GM23338 (cell line): ENCODE measurements around the gene NME9. TPM values are rescaled to one million over a fixed set of nuclear protein-coding genes. Genes with fewer than 3 reads are reported as not detected.

Experiments
- ATAC-seq: fragments of 200-7000 bp; cut with Tn5 transposase; 3 replicates; pipeline ENCODE4 v1.9.1; 2020
- DNase-seq: peaks from one replicate; pipeline ENCODE4 v3.0.0-alpha.2; 2015; ENCODE audit warnings: low spot score
- H2AFZ ChIP-seq: fragments of 200-600 bp; sonication (generic); 2 replicates; pipeline ENCODE4 v1.8.0; 2016; ENCODE audit warnings: antibody characterized with exemption, mild to moderate bottlenecking, moderate library complexity
- H3F3A ChIP-seq: fragments of 200-600 bp; sonication (generic); replicated peaks from 2 replicates; pipeline ENCODE4 v1.8.0; 2017; ENCODE audit warnings: antibody characterized with exemption, mixed run types, low read depth
- H3K27ac ChIP-seq: fragments of 200-600 bp; sonication (generic); 2 replicates; pipeline ENCODE4 v1.6.1; 2016; ENCODE audit warnings: low read depth
- H3K27me3 ChIP-seq: fragments of 200-600 bp; sonication (generic); 2 replicates; pipeline ENCODE4 v1.8.0; 2016; ENCODE audit warnings: mild to moderate bottlenecking, mixed run types, moderate library complexity; ENCODE audit not compliant: insufficient read depth
- H3K36me3 ChIP-seq: fragments of 200-600 bp; sonication (generic); 2 replicates; pipeline ENCODE4 v1.8.0; 2016; ENCODE audit warnings: mild to moderate bottlenecking; ENCODE audit not compliant: insufficient read depth
- H3K4me1 ChIP-seq: fragments of 200-600 bp; sonication (generic); 2 replicates; pipeline ENCODE4 v1.8.0; 2016; ENCODE audit warnings: mild to moderate bottlenecking, moderate library complexity; ENCODE audit not compliant: insufficient read depth
- H3K4me2 ChIP-seq: fragments of 200-600 bp; sonication (generic); 2 replicates; pipeline ENCODE4 v1.7.1; 2017; ENCODE audit warnings: mixed run types
- H3K4me3 ChIP-seq: fragments of 200-600 bp; sonication (generic); 2 replicates; pipeline ENCODE4 v1.6.1; 2016; ENCODE audit warnings: mixed run types
- H3K79me2 ChIP-seq: fragments of 200-600 bp; sonication (generic); replicated peaks from 2 replicates; pipeline ENCODE4 v1.8.0; 2017; ENCODE audit warnings: mild to moderate bottlenecking; ENCODE audit not compliant: insufficient read depth
- H3K9me2 ChIP-seq: fragments of 200-600 bp; sonication (generic); 2 replicates; pipeline ENCODE4 v1.8.0; 2017; ENCODE audit not compliant: insufficient read depth
- H4K20me1 ChIP-seq: fragments of 200-600 bp; sonication (generic); replicated peaks from 2 replicates; pipeline ENCODE4 v1.8.0; 2017; ENCODE audit warnings: mild to moderate bottlenecking; ENCODE audit not compliant: insufficient read depth
- H3K27ac Mint-ChIP-seq: 2 replicates; pipeline ENCODE4 v1.8.0; 2020; ENCODE audit warnings: inconsistent platforms, mild to moderate bottlenecking, moderate library complexity, mixed read lengths
- H3K27me3 Mint-ChIP-seq: 3 replicates; pipeline ENCODE4 v1.8.0; 2022; ENCODE audit warnings: low read depth, mild to moderate bottlenecking, moderate library complexity, mixed read lengths, inconsistent platforms; ENCODE audit not compliant: insufficient read depth, poor library complexity
- H3K36me3 Mint-ChIP-seq: 3 replicates; pipeline ENCODE4 v1.8.0; 2021; ENCODE audit warnings: low read depth, mild to moderate bottlenecking, inconsistent platforms, moderate library complexity, mixed read lengths
- H3K4me1 Mint-ChIP-seq: 3 replicates; pipeline ENCODE4 v1.8.0; 2020; ENCODE audit warnings: mild to moderate bottlenecking, inconsistent platforms, mixed read lengths
- H3K4me3 Mint-ChIP-seq: 3 replicates; pipeline ENCODE4 v1.8.0; 2021; ENCODE audit warnings: moderate library complexity, mild to moderate bottlenecking, inconsistent platforms, mixed read lengths
- H3K9me3 Mint-ChIP-seq: 3 replicates; pipeline ENCODE4 v1.8.0; 2020; ENCODE audit warnings: moderate library complexity, mild to moderate bottlenecking, inconsistent platforms, mixed read lengths
- ZNF114 ChIP-seq: fragments of 250-450 bp; sonication (Bioruptor Pico); IDR thresholded peaks from 2 replicates; pipeline ENCODE4 v1.5.0; 2020; ENCODE audit warnings: mild to moderate bottlenecking, moderate library complexity
- ZNF331 ChIP-seq: fragments of 250-450 bp; sonication (Bioruptor Pico); IDR thresholded peaks from 2 replicates; pipeline ENCODE4 v1.5.0; 2020; ENCODE audit warnings: low read depth, mild to moderate bottlenecking, moderate library complexity
- polyA plus RNA-seq: library from polyadenylated mRNA; unstranded; fragments of >200 nt; fragmentation: Nextera tagmentation; extraction: Ambion mirVana; gene quantifications from 2 replicates; pipeline ENCODE4 v1.2.1, GENCODE V29; 2016
- total RNA-seq: library from RNA; depleted of rRNA; stranded (reverse); fragments of >200 nt; shearing (Covaris generic); gene quantifications from 2 replicates; pipeline ENCODE4 v1.2.3, GENCODE V29; 2014
- TF ChIP-seq, protein P1 (sequence below), 2 experiments: fragments of 200-600 bp in 1 of 2; sonication (generic) in 1 of 2; conservative IDR thresholded peaks; 2 replicates each; pipeline versions ENCODE4 v1.5.1 to v1.6.1; 2016 to 2017; ENCODE audit warnings: antibody characterized with exemption in 2 of 2, low read depth in 2 of 2, mild to moderate bottlenecking in 2 of 2, moderate library complexity in 1 of 2
- TF ChIP-seq, protein P2 (sequence below): fragments of 250-450 bp; sonication (Bioruptor Pico); IDR thresholded peaks from 2 replicates; pipeline ENCODE4 v1.5.0; 2020; ENCODE audit warnings: mild to moderate bottlenecking, moderate library complexity

NME9 gene
- total and polyA plus RNA-seq, 2 experiments from 2014 or later: 0.14 to 2.0 TPM

DNA sequence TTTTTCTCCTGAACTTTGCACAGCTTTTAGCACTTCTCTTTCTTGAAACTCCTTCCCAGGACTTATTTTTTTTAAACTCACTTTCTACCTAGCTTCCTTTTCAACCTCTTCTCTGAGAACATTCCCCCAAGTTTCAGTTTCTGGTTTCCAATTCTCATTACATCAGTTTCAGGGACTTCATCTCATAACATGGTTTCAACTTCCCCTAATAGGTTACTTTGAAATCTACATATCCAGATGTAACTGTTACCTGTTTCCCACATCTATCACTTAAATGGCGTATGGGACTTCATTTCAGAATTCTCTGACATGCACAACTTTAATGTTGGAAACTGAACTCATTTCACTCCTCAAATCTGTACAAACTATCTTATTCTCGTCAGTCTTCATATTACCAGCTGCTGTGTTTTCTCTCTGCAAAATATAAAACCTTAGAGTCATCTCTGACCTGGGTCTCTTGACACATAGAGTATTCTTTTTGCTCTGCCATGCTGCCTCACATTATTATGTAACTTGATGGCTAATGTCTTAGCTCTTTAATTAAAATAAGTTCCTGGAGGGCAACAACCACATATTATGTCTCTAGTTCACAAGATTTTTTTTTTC is 58.4 kb downstream of the NME9 start:
- no peak overlapping the region for H2AFZ ChIP-seq
- no peaks in the 10 kb centered on the region for H3K79me2 ChIP-seq
- H4K20me1 ChIP-seq: no peaks in the 10 kb centered on the region
- Mint-ChIP-seq H3K27me3 (no peaks in the 10 kb centered on the region), H3K4me3 (no peak overlapping the region), H3K36me3 (peaks cover 32% of the 10 kb centered on the region), H3K4me1 (0 out of 3 replicates have a peak, but pooled peaks cover 3% of the 10 kb centered on the region), H3K27ac (no peak overlapping the region), H3K9me3 (no peaks in the 10 kb centered on the region)
- H3K9me2 ChIP-seq: no peaks in the 10 kb centered on the region
- H3K36me3 ChIP-seq: peaks cover 8% of the 10 kb centered on the region
- DNase-seq (no peak), ATAC-seq (no peak)
- no peaks in the 10 kb centered on the region for H3K4me1 ChIP-seq
- H3K4me3 ChIP-seq: no peak overlapping the region
- H3F3A ChIP-seq: no peaks in the 10 kb centered on the region
- no peak overlapping the region for H3K27ac ChIP-seq
- H3K27me3 ChIP-seq: no peaks in the 10 kb centered on the region
- TF ChIP-seq ZNF114 (CRISPR knock-in tag): no peak
- H3K4me2 ChIP-seq: no peak overlapping the region

DNA sequence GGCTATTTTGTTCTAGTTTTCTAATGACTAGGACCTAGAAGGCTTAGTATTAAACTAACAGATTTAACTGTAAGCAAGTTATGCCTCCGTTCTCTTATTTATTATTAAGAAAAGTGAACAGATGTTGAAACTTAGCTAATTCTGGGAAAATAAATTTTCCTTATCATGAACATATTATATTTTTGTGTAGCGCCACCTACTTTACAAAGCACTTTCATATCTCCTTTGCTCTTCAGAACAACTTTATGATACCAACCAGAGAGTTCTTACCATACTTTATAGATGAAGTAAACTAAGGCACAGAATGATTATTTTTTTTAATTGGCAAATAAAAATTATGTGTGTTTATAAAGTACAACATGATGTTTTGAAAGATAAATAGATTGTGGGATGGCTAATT is 59.4 kb downstream of the NME9 start:
- Mint-ChIP-seq H3K9me3 (no peaks in the 10 kb centered on the region), H3K36me3 (peaks cover 32% of the 10 kb centered on the region), H3K4me3 (no peak overlapping the region), H3K4me1 (0 out of 3 replicates have a peak, but pooled peaks cover 3% of the 10 kb centered on the region), H3K27ac (no peak overlapping the region), H3K27me3 (no peaks in the 10 kb centered on the region)
- Histone ChIP-seq H4K20me1 (no peaks in the 10 kb centered on the region), H3K4me1 (no peaks in the 10 kb centered on the region), H3F3A (no peaks in the 10 kb centered on the region), H3K36me3 (peaks cover 5% of the 10 kb centered on the region; the same call in 1 of the 2 replicates), H3K4me2 (no peak overlapping the region), H3K9me2 (no peaks in the 10 kb centered on the region), H3K4me3 (no peak overlapping the region), H3K27me3 (no peaks in the 10 kb centered on the region), H3K27ac (no peak overlapping the region), H2AFZ (no peak overlapping the region), H3K79me2 (no peaks in the 10 kb centered on the region)
- no peak for TF ChIP-seq ZNF331
- TF ChIP-seq, protein P1, sequence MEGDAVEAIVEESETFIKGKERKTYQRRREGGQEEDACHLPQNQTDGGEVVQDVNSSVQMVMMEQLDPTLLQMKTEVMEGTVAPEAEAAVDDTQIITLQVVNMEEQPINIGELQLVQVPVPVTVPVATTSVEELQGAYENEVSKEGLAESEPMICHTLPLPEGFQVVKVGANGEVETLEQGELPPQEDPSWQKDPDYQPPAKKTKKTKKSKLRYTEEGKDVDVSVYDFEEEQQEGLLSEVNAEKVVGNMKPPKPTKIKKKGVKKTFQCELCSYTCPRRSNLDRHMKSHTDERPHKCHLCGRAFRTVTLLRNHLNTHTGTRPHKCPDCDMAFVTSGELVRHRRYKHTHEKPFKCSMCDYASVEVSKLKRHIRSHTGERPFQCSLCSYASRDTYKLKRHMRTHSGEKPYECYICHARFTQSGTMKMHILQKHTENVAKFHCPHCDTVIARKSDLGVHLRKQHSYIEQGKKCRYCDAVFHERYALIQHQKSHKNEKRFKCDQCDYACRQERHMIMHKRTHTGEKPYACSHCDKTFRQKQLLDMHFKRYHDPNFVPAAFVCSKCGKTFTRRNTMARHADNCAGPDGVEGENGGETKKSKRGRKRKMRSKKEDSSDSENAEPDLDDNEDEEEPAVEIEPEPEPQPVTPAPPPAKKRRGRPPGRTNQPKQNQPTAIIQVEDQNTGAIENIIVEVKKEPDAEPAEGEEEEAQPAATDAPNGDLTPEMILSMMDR (conservative IDR thresholded peaks at IDR 0.05; ENCODE audit: low read depth in 2 of 2): peak in 1 of 2 experiments; percentile 14; a peak in 1 of 4 replicates
- ATAC-seq: no peak
- DNase-seq: no peak

DNA sequence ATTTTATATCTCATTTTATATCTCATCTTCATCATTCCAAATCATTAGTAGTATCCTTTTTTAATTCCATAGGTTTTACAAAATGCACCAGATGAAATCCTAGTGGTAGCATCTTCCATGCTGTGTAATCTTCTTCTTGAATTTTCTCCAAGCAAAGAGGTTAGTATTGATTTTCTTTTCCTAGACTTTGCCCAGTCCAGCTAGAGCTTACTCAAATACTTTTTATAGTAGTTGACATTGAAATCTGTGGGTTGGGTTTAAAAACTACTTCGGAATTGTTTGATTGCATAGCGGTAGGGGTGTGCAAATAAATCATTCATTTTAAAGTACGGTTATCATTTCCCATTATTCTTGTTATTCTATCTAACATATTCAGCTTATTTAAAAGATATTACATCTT is 62.6 kb downstream of the NME9 start:
- H3K79me2 ChIP-seq: no peaks in the 10 kb centered on the region
- H2AFZ ChIP-seq: no peak overlapping the region
- H3K4me3 Mint-ChIP-seq: no peak overlapping the region
- H3K27me3 ChIP-seq: no peaks in the 10 kb centered on the region
- H3K27ac Mint-ChIP-seq: no peak overlapping the region
- peaks cover 4% of the 10 kb centered on the region; the same call in 1 of the 2 replicates for H4K20me1 ChIP-seq
- H3K27ac ChIP-seq: no peak overlapping the region
- H3F3A ChIP-seq: no peaks in the 10 kb centered on the region
- H3K4me1 ChIP-seq: no peaks in the 10 kb centered on the region
- no peaks in the 10 kb centered on the region for H3K4me1 Mint-ChIP-seq
- H3K36me3 ChIP-seq: peaks cover 7% of the 10 kb centered on the region
- peaks cover 9% of the 10 kb centered on the region; the same call in 2 of the 3 replicates for H3K36me3 Mint-ChIP-seq
- H3K9me2 ChIP-seq: no peaks in the 10 kb centered on the region
- H3K9me3 Mint-ChIP-seq: no peaks in the 10 kb centered on the region
- H3K4me3 ChIP-seq: no peak overlapping the region
- ATAC-seq (no peak), DNase-seq (no peak)
- no peaks in the 10 kb centered on the region for H3K27me3 Mint-ChIP-seq
- H3K4me2 ChIP-seq: no peak overlapping the region
- TF ChIP-seq ZNF114 (CRISPR knock-in tag): no peak
- TF ChIP-seq, protein P2, sequence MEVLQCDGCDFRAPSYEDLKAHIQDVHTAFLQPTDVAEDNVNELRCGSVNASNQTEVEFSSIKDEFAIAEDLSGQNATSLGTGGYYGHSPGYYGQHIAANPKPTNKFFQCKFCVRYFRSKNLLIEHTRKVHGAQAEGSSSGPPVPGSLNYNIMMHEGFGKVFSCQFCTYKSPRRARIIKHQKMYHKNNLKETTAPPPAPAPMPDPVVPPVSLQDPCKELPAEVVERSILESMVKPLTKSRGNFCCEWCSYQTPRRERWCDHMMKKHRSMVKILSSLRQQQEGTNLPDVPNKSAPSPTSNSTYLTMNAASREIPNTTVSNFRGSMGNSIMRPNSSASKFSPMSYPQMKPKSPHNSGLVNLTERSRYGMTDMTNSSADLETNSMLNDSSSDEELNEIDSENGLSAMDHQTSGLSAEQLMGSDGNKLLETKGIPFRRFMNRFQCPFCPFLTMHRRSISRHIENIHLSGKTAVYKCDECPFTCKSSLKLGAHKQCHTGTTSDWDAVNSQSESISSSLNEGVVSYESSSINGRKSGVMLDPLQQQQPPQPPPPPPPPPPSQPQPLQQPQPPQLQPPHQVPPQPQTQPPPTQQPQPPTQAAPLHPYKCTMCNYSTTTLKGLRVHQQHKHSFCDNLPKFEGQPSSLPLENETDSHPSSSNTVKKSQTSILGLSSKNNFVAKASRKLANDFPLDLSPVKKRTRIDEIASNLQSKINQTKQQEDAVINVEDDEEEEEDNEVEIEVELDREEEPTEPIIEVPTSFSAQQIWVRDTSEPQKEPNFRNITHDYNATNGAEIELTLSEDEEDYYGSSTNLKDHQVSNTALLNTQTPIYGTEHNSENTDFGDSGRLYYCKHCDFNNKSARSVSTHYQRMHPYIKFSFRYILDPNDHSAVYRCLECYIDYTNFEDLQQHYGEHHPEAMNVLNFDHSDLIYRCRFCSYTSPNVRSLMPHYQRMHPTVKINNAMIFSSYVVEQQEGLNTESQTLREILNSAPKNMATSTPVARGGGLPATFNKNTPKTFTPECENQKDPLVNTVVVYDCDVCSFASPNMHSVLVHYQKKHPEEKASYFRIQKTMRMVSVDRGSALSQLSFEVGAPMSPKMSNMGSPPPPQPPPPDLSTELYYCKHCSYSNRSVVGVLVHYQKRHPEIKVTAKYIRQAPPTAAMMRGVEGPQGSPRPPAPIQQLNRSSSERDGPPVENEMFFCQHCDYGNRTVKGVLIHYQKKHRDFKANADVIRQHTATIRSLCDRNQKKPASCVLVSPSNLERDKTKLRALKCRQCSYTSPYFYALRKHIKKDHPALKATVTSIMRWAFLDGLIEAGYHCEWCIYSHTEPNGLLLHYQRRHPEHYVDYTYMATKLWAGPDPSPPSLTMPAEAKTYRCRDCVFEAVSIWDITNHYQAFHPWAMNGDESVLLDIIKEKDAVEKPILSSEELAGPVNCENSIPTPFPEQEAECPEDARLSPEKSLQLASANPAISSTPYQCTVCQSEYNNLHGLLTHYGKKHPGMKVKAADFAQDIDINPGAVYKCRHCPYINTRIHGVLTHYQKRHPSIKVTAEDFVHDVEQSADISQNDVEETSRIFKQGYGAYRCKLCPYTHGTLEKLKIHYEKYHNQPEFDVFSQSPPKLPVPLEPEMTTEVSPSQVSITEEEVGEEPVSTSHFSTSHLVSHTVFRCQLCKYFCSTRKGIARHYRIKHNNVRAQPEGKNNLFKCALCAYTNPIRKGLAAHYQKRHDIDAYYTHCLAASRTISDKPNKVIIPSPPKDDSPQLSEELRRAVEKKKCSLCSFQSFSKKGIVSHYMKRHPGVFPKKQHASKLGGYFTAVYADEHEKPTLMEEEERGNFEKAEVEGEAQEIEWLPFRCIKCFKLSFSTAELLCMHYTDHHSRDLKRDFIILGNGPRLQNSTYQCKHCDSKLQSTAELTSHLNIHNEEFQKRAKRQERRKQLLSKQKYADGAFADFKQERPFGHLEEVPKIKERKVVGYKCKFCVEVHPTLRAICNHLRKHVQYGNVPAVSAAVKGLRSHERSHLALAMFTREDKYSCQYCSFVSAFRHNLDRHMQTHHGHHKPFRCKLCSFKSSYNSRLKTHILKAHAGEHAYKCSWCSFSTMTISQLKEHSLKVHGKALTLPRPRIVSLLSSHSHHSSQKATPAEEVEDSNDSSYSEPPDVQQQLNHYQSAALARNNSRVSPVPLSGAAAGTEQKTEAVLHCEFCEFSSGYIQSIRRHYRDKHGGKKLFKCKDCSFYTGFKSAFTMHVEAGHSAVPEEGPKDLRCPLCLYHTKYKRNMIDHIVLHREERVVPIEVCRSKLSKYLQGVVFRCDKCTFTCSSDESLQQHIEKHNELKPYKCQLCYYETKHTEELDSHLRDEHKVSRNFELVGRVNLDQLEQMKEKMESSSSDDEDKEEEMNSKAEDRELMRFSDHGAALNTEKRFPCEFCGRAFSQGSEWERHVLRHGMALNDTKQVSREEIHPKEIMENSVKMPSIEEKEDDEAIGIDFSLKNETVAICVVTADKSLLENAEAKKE (CRISPR knock-in tag): no peak
- TF ChIP-seq, protein P1 (conservative IDR thresholded peaks at IDR 0.05; ENCODE audit: low read depth in 2 of 2): no peak
